GM12872 (cell line): Measurements from ENCODE around the gene AKAP8L.

ENCODE experiments used
- TF ChIP-seq, protein P1 (sequence below): IDR thresholded peaks from 3 replicates; pipeline ENCODE4 v1.5.1; 2011; ENCODE audit warnings: low read depth, mild to moderate bottlenecking, low read length, moderate library complexity; ENCODE audit not compliant: insufficient read depth

The AKAP8L gene

DNA sequence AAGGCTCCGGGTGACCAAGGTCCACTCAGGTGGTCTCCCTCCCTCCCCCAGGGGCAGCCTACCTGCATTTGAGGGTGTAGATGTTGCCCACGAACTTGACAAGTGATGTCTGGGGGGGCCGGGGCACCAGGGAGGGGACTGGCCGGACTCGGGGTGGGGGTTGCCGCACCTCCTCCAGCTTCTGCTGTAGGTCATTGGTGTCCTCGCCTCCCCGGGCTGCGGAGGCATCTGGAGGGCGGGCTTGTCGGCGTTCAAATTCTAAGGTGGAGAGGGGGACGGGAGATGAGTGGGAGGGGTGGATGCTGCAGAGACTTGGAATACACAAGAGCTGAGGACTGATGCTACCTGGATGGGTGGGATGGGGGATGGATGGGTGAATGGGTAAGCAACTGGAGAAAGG lies 5.3 kb upstream of the AKAP8L start:
- TF ChIP-seq, protein P1, sequence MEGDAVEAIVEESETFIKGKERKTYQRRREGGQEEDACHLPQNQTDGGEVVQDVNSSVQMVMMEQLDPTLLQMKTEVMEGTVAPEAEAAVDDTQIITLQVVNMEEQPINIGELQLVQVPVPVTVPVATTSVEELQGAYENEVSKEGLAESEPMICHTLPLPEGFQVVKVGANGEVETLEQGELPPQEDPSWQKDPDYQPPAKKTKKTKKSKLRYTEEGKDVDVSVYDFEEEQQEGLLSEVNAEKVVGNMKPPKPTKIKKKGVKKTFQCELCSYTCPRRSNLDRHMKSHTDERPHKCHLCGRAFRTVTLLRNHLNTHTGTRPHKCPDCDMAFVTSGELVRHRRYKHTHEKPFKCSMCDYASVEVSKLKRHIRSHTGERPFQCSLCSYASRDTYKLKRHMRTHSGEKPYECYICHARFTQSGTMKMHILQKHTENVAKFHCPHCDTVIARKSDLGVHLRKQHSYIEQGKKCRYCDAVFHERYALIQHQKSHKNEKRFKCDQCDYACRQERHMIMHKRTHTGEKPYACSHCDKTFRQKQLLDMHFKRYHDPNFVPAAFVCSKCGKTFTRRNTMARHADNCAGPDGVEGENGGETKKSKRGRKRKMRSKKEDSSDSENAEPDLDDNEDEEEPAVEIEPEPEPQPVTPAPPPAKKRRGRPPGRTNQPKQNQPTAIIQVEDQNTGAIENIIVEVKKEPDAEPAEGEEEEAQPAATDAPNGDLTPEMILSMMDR: no peak

GRCh38 chr19:15423130-15423529 lies 4.3 kb upstream of the AKAP8L start:
- TF ChIP-seq, protein P1: no peak

DNA sequence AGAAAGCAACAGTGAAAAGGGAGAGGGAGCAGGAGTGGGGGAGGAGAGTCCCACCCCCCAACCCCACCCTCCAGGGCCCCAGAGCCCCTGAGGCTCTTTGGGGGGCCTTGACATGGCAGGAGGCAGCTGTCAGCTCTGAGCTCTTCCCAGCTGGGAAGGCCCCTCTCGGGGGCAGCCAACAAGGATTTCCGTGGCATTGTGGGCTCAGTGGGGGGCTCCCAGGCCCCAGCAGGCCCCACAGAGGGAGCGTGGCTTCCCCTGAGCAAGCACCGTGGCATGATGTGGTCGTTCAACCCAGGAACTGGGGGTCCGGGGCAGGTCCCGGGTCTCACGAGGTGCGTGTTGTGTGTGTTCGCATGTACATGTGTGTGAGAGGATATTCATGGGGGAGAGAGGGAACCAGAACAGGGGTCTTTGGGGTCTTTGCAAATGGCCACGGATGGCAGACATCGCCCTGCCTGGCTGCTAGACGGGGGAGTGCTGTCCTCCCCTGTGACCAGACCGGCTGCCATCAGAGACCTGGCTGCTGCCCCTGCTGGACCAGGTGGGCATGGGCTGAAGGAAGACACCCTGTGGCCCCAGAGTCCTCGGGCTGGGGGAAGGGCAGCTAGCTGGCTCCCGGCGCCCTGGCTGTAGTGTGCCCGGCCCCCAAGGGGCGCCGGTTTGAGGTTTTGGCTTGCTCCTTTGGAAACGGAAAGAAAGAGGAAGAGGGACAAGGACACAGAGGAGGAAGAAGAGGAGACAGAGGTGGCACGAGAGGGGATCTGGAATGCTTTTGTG lies 3.7 kb upstream of the AKAP8L start:
- TF ChIP-seq, protein P1: no peak

DNA sequence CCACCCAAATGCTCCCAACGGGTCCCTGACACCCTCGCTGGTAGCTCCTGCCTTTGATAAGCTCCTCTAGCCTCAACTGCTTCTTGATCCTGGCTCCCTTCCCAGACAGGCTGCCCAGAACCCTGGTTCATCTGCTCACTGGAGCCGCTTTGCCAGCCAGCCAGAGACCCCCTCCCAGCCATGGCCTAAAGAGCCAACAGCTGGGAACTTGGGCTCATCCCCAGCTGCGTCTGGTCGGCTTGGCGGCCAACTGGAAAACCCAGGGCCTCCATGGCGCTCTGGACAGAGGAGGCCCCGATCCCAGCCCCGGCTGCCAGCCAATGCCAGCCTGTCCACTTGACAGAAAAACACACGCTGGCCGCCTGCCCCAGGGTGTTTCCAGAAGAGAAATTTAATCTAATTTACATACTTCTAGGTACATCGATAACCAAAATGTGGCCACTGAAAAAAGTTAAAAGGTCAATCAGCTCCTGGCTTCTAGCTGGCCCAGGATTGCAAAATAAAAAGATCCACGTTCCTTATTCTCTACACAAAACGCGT lies 3.0 kb upstream of the AKAP8L start:
- TF ChIP-seq, protein P1: no peak

GRCh38 chr19:15421136-15421695 lies 2.4 kb upstream of the AKAP8L start:
- TF ChIP-seq, protein P1: no peak

DNA sequence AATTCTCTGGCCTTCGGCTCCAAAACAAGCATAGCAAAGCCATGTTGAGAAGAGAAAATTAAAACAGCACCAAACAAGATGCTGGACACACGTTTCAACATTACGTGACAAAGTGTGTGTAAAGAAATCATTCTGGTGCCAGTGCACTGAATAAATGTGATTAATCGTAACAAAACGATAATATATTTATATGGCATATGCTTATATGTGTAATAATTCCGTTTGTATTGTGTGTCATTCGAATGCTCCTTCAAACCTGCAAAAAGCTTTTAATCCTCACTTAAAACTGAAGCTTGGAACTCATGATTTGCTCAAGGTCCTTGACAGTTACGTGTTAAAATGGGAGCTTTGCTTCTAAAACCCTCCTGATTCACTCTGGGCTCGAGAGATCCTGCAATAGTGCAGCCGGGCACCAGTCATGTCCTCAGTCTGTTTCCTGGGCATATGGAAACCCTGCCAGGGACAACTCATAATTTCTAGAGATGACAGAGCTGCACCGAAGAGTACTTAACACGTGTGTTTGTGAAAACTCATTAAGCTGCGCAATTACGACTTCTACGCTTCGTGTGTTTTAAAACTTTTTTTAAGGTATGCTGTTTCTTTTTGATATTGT lies 731 bp upstream of the AKAP8L start:
- TF ChIP-seq, protein P1: no peak

DNA sequence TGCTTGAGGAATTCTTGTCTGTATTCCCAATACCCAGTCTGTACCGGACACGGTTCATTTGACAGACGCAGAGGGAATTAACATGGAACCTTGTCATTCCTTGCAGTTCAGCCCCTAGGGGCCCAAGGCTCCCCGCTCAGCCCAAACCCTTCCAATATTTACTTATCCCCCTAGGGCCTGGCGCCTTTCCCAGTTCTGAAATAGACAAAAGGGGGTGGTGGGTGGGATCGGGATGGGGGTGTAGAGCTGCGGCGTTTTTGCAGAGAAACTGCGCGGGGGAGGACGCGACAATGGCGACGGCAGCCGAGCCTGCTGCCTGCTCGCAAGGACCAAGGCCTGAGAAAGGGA lies 583 bp downstream of the AKAP8L start:
- TF ChIP-seq, protein P1: no peak
